MM.1S (cell line): ENCODE measurements around the gene NUCKS1.
A peak's percentile ranks its signal among the peaks of the same experiment; 100 is the strongest.

Experiments
- DNase-seq: peaks from one replicate; pipeline ENCODE4 v3.0.0-alpha.2; 2015
- H2AFZ ChIP-seq: fragments of 300-600 bp; sonication (generic); 2 replicates; pipeline ENCODE4 v1.6.0; 2016; ENCODE audit warnings: antibody characterized with exemption, low read length
- H3F3A ChIP-seq: fragments of 300-600 bp; sonication (generic); 2 replicates; pipeline ENCODE4 v1.6.1; 2016; ENCODE audit warnings: mild to moderate bottlenecking, antibody characterized with exemption, low read length, moderate library complexity, mixed read lengths; ENCODE audit not compliant: insufficient read depth
- H3K27ac ChIP-seq: fragments of 300-600 bp; sonication (generic); 2 replicates; pipeline ENCODE4 v1.5.1; 2016; ENCODE audit warnings: mild to moderate bottlenecking, low read length
- H3K27me3 ChIP-seq: fragments of 300-600 bp; sonication (generic); replicated peaks from 2 replicates; pipeline ENCODE4 v1.6.0; 2016; ENCODE audit warnings: low read length; ENCODE audit not compliant: insufficient read depth
- H3K36me3 ChIP-seq: fragments of 300-600 bp; sonication (generic); replicated peaks from 2 replicates; pipeline ENCODE4 v1.6.1; 2016; ENCODE audit warnings: mild to moderate bottlenecking, low read length, mixed read lengths; ENCODE audit not compliant: insufficient read depth
- H3K4me1 ChIP-seq: fragments of 300-600 bp; sonication (generic); 2 replicates; pipeline ENCODE4 v1.6.1; 2016; ENCODE audit warnings: low read length, mixed read lengths
- H3K4me2 ChIP-seq: fragments of 300-600 bp; sonication (generic); 2 replicates; pipeline ENCODE4 v1.6.0; 2016; ENCODE audit warnings: low read depth, low read length
- H3K4me3 ChIP-seq: fragments of 300-600 bp; sonication (generic); 2 replicates; pipeline ENCODE4 v1.5.1; 2016; ENCODE audit warnings: low read length, mixed read lengths
- H3K79me2 ChIP-seq: fragments of 300-600 bp; sonication (generic); 2 replicates; pipeline ENCODE4 v1.6.1; 2016; ENCODE audit warnings: mixed run types, low read length, mixed read lengths
- H3K9ac ChIP-seq: fragments of 300-600 bp; sonication (generic); 2 replicates; pipeline ENCODE4 v1.6.1; 2016; ENCODE audit warnings: low read length, mixed read lengths
- H3K9me2 ChIP-seq: fragments of 300-600 bp; sonication (generic); replicated peaks from 2 replicates; pipeline ENCODE4 v1.6.1; 2016; ENCODE audit warnings: mild to moderate bottlenecking, low read length, mixed read lengths; ENCODE audit not compliant: insufficient read depth
- H3K9me3 ChIP-seq: fragments of 300-600 bp; sonication (generic); replicated peaks from 2 replicates; pipeline ENCODE4 v1.6.1; 2016; ENCODE audit warnings: mild to moderate bottlenecking, low read length, mixed read lengths; ENCODE audit not compliant: insufficient read depth
- H4K20me1 ChIP-seq: fragments of 300-600 bp; sonication (generic); 2 replicates; pipeline ENCODE4 v1.6.1; 2016; ENCODE audit warnings: mild to moderate bottlenecking, low read length, moderate library complexity, mixed read lengths; ENCODE audit not compliant: insufficient read depth
- CTCF ChIP-seq: fragments of 300-600 bp; sonication (generic); IDR thresholded peaks from 2 replicates; pipeline ENCODE4 v1.5.1; 2016; ENCODE audit warnings: antibody characterized with exemption, low read length, mixed read lengths
- EZH2 ChIP-seq: fragments of 300-600 bp; sonication (generic); optimal IDR thresholded peaks from 2 replicates; pipeline ENCODE3; 2017; ENCODE audit warnings: low read depth, mild to moderate bottlenecking, antibody characterized with exemption, low read length, mixed read lengths
- EZH2phosphoT487 ChIP-seq: fragments of 300-600 bp; sonication (generic); IDR thresholded peaks from 2 replicates; pipeline ENCODE4 v1.6.1; 2018; ENCODE audit warnings: antibody characterized with exemption, low read length

NUCKS1 gene

GRCh38 chr1:205743977-205744376 lies 6.0 kb downstream of the NUCKS1 start:
- Histone ChIP-seq H3K9me2 (no peaks in the 10 kb centered on the region), H3K4me1 (peaks cover 18% of the 10 kb centered on the region), H3K4me2 (no peak overlapping the region), H3F3A (0 out of 2 replicates have a peak, but pooled peaks cover 13% of the 10 kb centered on the region), H3K9me3 (no peaks in the 10 kb centered on the region), H3K79me2 (peaks cover 94% of the 10 kb centered on the region), H2AFZ (no peak overlapping the region), H4K20me1 (peaks cover 49% of the 10 kb centered on the region), H3K9ac (no peak overlapping the region), H3K4me3 (no peak overlapping the region), H3K27ac (no peak overlapping the region), H3K36me3 (no peaks in the 10 kb centered on the region), H3K27me3 (no peaks in the 10 kb centered on the region)
- TF ChIP-seq EZH2 (no peak), EZH2phosphoT487 (no peak), CTCF (no peak)
- DNase-seq: no peak

GRCh38 chr1:205741681-205742080 lies 8.3 kb downstream of the NUCKS1 start:
- H3K4me3 ChIP-seq: no peak overlapping the region
- DNase-seq: no peak
- H3K9me2 ChIP-seq: no peaks in the 10 kb centered on the region
- H3K4me1 ChIP-seq: peaks cover under 1% of the 10 kb centered on the region
- TF ChIP-seq CTCF: no peak
- TF ChIP-seq EZH2phosphoT487: no peak
- TF ChIP-seq EZH2: no peak
- no peaks in the 10 kb centered on the region for H3K9me3 ChIP-seq
- peaks cover 30% of the 10 kb centered on the region; the same call in 1 of the 2 replicates for H4K20me1 ChIP-seq
- H3K9ac ChIP-seq: no peak overlapping the region
- H3F3A ChIP-seq: 0 out of 2 replicates have a peak, but pooled peaks cover 13% of the 10 kb centered on the region
- no peaks in the 10 kb centered on the region for H3K27me3 ChIP-seq
- peaks cover 91% of the 10 kb centered on the region for H3K79me2 ChIP-seq
- no peaks in the 10 kb centered on the region for H3K36me3 ChIP-seq
- H2AFZ ChIP-seq: no peak overlapping the region
- no peak overlapping the region for H3K4me2 ChIP-seq
- H3K27ac ChIP-seq: no peak overlapping the region

GRCh38 chr1:205739348-205740160 lies 10.4 kb downstream of the NUCKS1 start:
- Histone ChIP-seq H3K9ac (no peak overlapping the region), H3F3A (0 out of 2 replicates have a peak, but pooled peaks cover 13% of the 10 kb centered on the region), H3K9me3 (no peaks in the 10 kb centered on the region), H4K20me1 (peaks cover 18% of the 10 kb centered on the region; the same call in 1 of the 2 replicates), H3K27ac (no peak overlapping the region), H3K79me2 (peaks cover 88% of the 10 kb centered on the region), H3K4me3 (no peak overlapping the region), H3K27me3 (no peaks in the 10 kb centered on the region), H3K4me1 (no peaks in the 10 kb centered on the region), H3K4me2 (no peak overlapping the region), H2AFZ (no peak overlapping the region), H3K9me2 (no peaks in the 10 kb centered on the region), H3K36me3 (0 out of 2 replicates have a peak, but pooled peaks cover 5% of the 10 kb centered on the region)
- no peak for DNase-seq
- TF ChIP-seq CTCF: 0 out of 2 replicates have a peak, but pooled peaks have one; percentile 7
- no peak for TF ChIP-seq EZH2phosphoT487
